K562 (cell line): Measurements from ENCODE around the gene WDR20. TPM values are rescaled to one million over a fixed set of nuclear protein-coding genes. Genes with fewer than 3 reads are reported as not detected.

Experiments used
- ELF2 ChIP-seq: fragments of 250-450 bp; sonication (Bioruptor Pico); IDR thresholded peaks from 2 replicates; pipeline ENCODE4 v1.5.0; 2021; ENCODE audit warnings: mild to moderate bottlenecking
- FOS ChIP-seq: IDR thresholded peaks from 3 replicates; pipeline ENCODE4 v1.6.1; 2011; ENCODE audit not compliant: insufficient read length; ENCODE audit errors: extremely low read depth
- HIVEP1 ChIP-seq: fragments of 250-450 bp; sonication (Bioruptor Pico); IDR thresholded peaks from 2 replicates; pipeline ENCODE4 v1.4.0; 2020; ENCODE audit warnings: mild to moderate bottlenecking
- HMG20A ChIP-seq: fragments of 450-650 bp; formaldehyde crosslinking; conservative IDR thresholded peaks from 2 replicates; pipeline ENCODE4 v1.4.0; 2020; ENCODE audit warnings: mild to moderate bottlenecking, mixed read lengths
- HMGN3 ChIP-seq: IDR thresholded peaks from 2 replicates; pipeline ENCODE4 v1.6.1; 2011; ENCODE audit warnings: borderline replicate concordance, low read depth, mild to moderate bottlenecking, mixed read lengths, low read length; ENCODE audit not compliant: insufficient read length; ENCODE audit errors: extremely low read depth
- SPI1 ChIP-seq: IDR thresholded peaks from 2 replicates; pipeline ENCODE4 v1.6.1; 2011; ENCODE audit warnings: low read depth, low read length, control low read depth, borderline replicate concordance
- polyA plus RNA-seq, 8 experiments: library from polyadenylated mRNA; depleted of rRNA in 4 of 8; stranded (reverse) in 5 of 8; unstranded in 3 of 8; fragments of >200 nt; fragmentation: Nextera tagmentation in 2 of 8; fragmentation: Illumina TruSeq in 1 of 8; extraction: Ambion mirVana in 2 of 8; extraction: Trizol in 1 of 8; gene quantifications; 2 replicates each; pipeline versions ENCODE4 v1.2.1 to v1.2.3, GENCODE V29; 2011 to 2014; ENCODE audit warnings: inconsistent platforms in 1 of 8, missing spikeins in 1 of 8
- total RNA-seq, 7 experiments: library from RNA; depleted of rRNA in 6 of 7; stranded (reverse); fragments of >200 nt in 6 of 7; fragmentation: Illumina TruSeq in 2 of 7; extraction: Trizol in 2 of 7; gene quantifications; 2 replicates each; pipeline versions ENCODE4 v1.2.1 to v1.2.3, GENCODE V29; 2011 to 2021; ENCODE audit warnings: low replicate concordance in 1 of 7
- TF ChIP-seq, protein P1 (sequence below): fragments of 250-450 bp; sonication (Bioruptor Pico); IDR thresholded peaks from 2 replicates; pipeline ENCODE4 v1.4.0; 2020; ENCODE audit warnings: mild to moderate bottlenecking, moderate library complexity, borderline replicate concordance
- TF ChIP-seq, protein P2 (sequence below), 2 experiments: IDR thresholded peaks in 1 of 2; conservative IDR thresholded peaks in 1 of 2; 2 replicates each; pipeline ENCODE4 v1.6.1; 2016; ENCODE audit warnings: low read depth in 2 of 2, mild to moderate bottlenecking in 1 of 2, missing compliant biosample characterization in 1 of 2, missing genetic modification characterization in 1 of 2, moderate library complexity in 1 of 2
- TF ChIP-seq, protein P3 (sequence below): fragments of 200-600 bp; sonication (generic); IDR thresholded peaks from one replicate; pipeline ENCODE4 v1.6.1; 2012; ENCODE audit warnings: mild to moderate bottlenecking, low read depth, low read length, inconsistent platforms

WDR20 gene
- total and polyA plus RNA-seq, 9 of the 15 experiments (the other 6 are each of a cell fraction or from before 2014, with no cell fraction given) = 7.0 to 15.3 (median 11.8) TPM

DNA sequence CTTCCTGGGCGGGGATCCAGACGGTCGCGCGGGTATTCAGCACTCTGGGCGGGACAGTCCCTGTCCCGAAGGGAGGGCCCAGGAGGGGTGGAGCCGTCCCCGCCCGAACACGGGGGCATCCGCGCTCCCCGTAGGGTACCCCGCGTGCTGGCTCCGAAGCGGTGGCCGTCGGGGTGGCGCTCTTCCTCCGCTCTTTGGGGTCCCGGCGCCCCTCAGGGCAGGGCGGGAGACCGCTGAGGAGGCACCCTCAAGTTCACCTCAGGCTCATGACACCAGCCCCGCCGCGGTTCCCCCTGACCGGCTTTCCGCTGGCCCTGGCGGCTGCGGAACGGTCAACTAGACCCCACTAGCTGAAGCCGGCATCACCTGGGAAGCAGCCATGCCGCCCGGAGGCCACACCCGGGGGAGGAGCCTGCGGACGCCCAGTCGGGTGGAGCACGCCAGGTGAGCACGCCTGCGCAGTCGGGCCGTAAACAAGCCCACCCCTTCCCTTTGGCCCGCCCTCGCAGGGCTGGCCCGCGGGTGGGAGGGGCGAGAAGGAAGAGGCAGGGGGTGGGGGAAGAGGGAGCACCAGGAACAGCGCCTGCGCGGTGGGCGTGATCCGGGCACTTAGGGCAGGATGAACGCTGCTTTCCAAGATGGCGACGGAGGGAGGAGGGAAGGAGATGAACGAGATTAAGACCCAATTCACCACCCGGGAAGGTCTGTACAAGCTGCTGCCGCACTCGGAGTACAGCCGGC is at the start of gene WDR20 (continued):
- TF ChIP-seq, protein P1, sequence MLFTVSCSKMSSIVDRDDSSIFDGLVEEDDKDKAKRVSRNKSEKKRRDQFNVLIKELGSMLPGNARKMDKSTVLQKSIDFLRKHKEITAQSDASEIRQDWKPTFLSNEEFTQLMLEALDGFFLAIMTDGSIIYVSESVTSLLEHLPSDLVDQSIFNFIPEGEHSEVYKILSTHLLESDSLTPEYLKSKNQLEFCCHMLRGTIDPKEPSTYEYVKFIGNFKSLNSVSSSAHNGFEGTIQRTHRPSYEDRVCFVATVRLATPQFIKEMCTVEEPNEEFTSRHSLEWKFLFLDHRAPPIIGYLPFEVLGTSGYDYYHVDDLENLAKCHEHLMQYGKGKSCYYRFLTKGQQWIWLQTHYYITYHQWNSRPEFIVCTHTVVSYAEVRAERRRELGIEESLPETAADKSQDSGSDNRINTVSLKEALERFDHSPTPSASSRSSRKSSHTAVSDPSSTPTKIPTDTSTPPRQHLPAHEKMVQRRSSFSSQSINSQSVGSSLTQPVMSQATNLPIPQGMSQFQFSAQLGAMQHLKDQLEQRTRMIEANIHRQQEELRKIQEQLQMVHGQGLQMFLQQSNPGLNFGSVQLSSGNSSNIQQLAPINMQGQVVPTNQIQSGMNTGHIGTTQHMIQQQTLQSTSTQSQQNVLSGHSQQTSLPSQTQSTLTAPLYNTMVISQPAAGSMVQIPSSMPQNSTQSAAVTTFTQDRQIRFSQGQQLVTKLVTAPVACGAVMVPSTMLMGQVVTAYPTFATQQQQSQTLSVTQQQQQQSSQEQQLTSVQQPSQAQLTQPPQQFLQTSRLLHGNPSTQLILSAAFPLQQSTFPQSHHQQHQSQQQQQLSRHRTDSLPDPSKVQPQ (CRISPR knock-in tag) = no peak
- no peak for TF ChIP-seq HMGN3
- TF ChIP-seq HIVEP1 = no peak
- TF ChIP-seq SPI1 = no peak
- TF ChIP-seq, protein P2, sequence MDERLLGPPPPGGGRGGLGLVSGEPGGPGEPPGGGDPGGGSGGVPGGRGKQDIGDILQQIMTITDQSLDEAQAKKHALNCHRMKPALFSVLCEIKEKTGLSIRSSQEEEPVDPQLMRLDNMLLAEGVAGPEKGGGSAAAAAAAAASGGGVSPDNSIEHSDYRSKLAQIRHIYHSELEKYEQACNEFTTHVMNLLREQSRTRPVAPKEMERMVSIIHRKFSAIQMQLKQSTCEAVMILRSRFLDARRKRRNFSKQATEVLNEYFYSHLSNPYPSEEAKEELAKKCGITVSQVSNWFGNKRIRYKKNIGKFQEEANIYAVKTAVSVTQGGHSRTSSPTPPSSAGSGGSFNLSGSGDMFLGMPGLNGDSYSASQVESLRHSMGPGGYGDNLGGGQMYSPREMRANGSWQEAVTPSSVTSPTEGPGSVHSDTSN (CRISPR knock-in tag; IDR thresholded peaks at IDR 0.05; ENCODE audit: low read depth) = no peak
- TF ChIP-seq, protein P2 (tag; conservative IDR thresholded peaks at IDR 0.05; ENCODE audit: low read depth) = no peak
- TF ChIP-seq FOS = no peak
- no peak for TF ChIP-seq ELF2 (CRISPR knock-in tag)
- TF ChIP-seq HMG20A (CRISPR knock-in tag) = no peak
- TF ChIP-seq, protein P3, sequence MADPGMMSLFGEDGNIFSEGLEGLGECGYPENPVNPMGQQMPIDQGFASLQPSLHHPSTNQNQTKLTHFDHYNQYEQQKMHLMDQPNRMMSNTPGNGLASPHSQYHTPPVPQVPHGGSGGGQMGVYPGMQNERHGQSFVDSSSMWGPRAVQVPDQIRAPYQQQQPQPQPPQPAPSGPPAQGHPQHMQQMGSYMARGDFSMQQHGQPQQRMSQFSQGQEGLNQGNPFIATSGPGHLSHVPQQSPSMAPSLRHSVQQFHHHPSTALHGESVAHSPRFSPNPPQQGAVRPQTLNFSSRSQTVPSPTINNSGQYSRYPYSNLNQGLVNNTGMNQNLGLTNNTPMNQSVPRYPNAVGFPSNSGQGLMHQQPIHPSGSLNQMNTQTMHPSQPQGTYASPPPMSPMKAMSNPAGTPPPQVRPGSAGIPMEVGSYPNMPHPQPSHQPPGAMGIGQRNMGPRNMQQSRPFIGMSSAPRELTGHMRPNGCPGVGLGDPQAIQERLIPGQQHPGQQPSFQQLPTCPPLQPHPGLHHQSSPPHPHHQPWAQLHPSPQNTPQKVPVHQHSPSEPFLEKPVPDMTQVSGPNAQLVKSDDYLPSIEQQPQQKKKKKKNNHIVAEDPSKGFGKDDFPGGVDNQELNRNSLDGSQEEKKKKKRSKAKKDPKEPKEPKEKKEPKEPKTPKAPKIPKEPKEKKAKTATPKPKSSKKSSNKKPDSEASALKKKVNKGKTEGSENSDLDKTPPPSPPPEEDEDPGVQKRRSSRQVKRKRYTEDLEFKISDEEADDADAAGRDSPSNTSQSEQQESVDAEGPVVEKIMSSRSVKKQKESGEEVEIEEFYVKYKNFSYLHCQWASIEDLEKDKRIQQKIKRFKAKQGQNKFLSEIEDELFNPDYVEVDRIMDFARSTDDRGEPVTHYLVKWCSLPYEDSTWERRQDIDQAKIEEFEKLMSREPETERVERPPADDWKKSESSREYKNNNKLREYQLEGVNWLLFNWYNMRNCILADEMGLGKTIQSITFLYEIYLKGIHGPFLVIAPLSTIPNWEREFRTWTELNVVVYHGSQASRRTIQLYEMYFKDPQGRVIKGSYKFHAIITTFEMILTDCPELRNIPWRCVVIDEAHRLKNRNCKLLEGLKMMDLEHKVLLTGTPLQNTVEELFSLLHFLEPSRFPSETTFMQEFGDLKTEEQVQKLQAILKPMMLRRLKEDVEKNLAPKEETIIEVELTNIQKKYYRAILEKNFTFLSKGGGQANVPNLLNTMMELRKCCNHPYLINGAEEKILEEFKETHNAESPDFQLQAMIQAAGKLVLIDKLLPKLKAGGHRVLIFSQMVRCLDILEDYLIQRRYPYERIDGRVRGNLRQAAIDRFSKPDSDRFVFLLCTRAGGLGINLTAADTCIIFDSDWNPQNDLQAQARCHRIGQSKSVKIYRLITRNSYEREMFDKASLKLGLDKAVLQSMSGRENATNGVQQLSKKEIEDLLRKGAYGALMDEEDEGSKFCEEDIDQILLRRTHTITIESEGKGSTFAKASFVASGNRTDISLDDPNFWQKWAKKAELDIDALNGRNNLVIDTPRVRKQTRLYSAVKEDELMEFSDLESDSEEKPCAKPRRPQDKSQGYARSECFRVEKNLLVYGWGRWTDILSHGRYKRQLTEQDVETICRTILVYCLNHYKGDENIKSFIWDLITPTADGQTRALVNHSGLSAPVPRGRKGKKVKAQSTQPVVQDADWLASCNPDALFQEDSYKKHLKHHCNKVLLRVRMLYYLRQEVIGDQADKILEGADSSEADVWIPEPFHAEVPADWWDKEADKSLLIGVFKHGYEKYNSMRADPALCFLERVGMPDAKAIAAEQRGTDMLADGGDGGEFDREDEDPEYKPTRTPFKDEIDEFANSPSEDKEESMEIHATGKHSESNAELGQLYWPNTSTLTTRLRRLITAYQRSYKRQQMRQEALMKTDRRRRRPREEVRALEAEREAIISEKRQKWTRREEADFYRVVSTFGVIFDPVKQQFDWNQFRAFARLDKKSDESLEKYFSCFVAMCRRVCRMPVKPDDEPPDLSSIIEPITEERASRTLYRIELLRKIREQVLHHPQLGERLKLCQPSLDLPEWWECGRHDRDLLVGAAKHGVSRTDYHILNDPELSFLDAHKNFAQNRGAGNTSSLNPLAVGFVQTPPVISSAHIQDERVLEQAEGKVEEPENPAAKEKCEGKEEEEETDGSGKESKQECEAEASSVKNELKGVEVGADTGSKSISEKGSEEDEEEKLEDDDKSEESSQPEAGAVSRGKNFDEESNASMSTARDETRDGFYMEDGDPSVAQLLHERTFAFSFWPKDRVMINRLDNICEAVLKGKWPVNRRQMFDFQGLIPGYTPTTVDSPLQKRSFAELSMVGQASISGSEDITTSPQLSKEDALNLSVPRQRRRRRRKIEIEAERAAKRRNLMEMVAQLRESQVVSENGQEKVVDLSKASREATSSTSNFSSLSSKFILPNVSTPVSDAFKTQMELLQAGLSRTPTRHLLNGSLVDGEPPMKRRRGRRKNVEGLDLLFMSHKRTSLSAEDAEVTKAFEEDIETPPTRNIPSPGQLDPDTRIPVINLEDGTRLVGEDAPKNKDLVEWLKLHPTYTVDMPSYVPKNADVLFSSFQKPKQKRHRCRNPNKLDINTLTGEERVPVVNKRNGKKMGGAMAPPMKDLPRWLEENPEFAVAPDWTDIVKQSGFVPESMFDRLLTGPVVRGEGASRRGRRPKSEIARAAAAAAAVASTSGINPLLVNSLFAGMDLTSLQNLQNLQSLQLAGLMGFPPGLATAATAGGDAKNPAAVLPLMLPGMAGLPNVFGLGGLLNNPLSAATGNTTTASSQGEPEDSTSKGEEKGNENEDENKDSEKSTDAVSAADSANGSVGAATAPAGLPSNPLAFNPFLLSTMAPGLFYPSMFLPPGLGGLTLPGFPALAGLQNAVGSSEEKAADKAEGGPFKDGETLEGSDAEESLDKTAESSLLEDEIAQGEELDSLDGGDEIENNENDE = no peak
